A549 (cell line): ENCODE results near the gene PSMB8. TPM values are rescaled to one million over a fixed set of nuclear protein-coding genes. Genes with fewer than 3 reads are reported as not detected.

Experiments used
- ATAC-seq, 2 experiments: fragments of 200-7000 bp in 1 of 2; fragments of >200 bp in 1 of 2; cut with Nextera tagmentation in 1 of 2; cut with Tn5 transposase in 1 of 2; 3 replicates each; pipeline versions ENCODE4 v1.8.0 to v1.9.1; 2018 to 2020; ENCODE audit warnings: mild to moderate bottlenecking in 1 of 2, moderate library complexity in 1 of 2
- CTCF ChIA-PET: fragments of 300-600 bp; sonication (Branson Sonifier 250); formaldehyde crosslinking; extraction: SDS; loops from one replicate; lab custom pipeline; 2021; ENCODE audit warnings: antibody characterized with exemption, inconsistent platforms; lab: Yijun Ruan, JAX
- POLR2A ChIA-PET: fragments of 350-600 bp; formaldehyde crosslinking; extraction: SDS; loops from one replicate; lab custom pipeline; 2021; ENCODE audit warnings: antibody characterized with exemption, inconsistent platforms; lab: Yijun Ruan, JAX
- DNase-seq, 2 experiments: peaks; one replicate each; pipeline versions ENCODE4 v3.0.0 to v3.0.0-alpha.2; 2011 to 2016; ENCODE audit warnings: low read depth in 1 of 2, low spot score in 1 of 2
- FAIRE-seq: peaks from 2 replicates; lab custom pipeline; 2011; peaks lifted over from hg19 to GRCh38; lab: Jason Lieb, UNC
- H3K27ac ChIP-seq, 2 experiments: fragments of >200 bp; sonication (Bioruptor Twin); formaldehyde crosslinking; 3 replicates each; pipeline ENCODE4 v1.5.1; 2016 to 2017
- H3K4me1 ChIP-seq: fragments of >200 bp; sonication (Bioruptor Twin); formaldehyde crosslinking; 3 replicates; pipeline ENCODE4 v1.6.1; 2016
- H3K4me2 ChIP-seq: fragments of >200 bp; sonication (Bioruptor Twin); formaldehyde crosslinking; 3 replicates; pipeline ENCODE4 v1.6.1; 2016
- H3K4me3 ChIP-seq: fragments of >200 bp; sonication (Bioruptor Twin); formaldehyde crosslinking; 3 replicates; pipeline ENCODE4 v1.5.1; 2016
- H3K9me3 ChIP-seq: fragments of >200 bp; sonication (Bioruptor Twin); formaldehyde crosslinking; 3 replicates; pipeline ENCODE4 v1.6.1; 2016
- ATOH8 ChIP-seq: fragments of 250-450 bp; sonication (Bioruptor Pico); IDR thresholded peaks from 2 replicates; pipeline ENCODE4 v1.5.0; 2020; ENCODE audit warnings: low read depth, mild to moderate bottlenecking, moderate library complexity
- BCL3 ChIP-seq: fragments of >200 bp; sonication (Bioruptor Twin); formaldehyde crosslinking; IDR thresholded peaks from 3 replicates; pipeline ENCODE4 v1.6.1; 2016
- CHD2 ChIP-seq: fragments of 150-350 bp; IDR thresholded peaks from 2 replicates; pipeline ENCODE4 v1.6.1; 2014; ENCODE audit warnings: low read length; ENCODE audit not compliant: partially characterized antibody
- CHD4 ChIP-seq: fragments of 200-600 bp; sonication (generic); IDR thresholded peaks from 2 replicates; pipeline ENCODE4 v1.6.1; 2016; ENCODE audit warnings: antibody characterized with exemption, mild to moderate bottlenecking, borderline replicate concordance
- CTCF ChIP-seq: fragments of >200 bp; sonication (Bioruptor Twin); formaldehyde crosslinking; IDR thresholded peaks from 3 replicates; pipeline ENCODE4 v1.5.1; 2016
- EHMT2 ChIP-seq: fragments of 200-600 bp; sonication (generic); IDR thresholded peaks from 2 replicates; pipeline ENCODE4 v1.6.1; 2016; ENCODE audit warnings: antibody characterized with exemption, low read depth, mild to moderate bottlenecking, moderate library complexity
- ESRRA ChIP-seq: fragments of 150-350 bp; IDR thresholded peaks from 2 replicates; pipeline ENCODE4 v1.6.1; 2014; ENCODE audit warnings: mild to moderate bottlenecking, low read length, borderline replicate concordance
- FOSL2 ChIP-seq, 2 experiments: fragments of 450-650 bp in 1 of 2; fragments of >200 bp in 1 of 2; sonication (Bioruptor Twin) in 1 of 2; formaldehyde crosslinking; IDR thresholded peaks; 2 replicates each; pipeline versions ENCODE4 v1.5.0 to v1.6.1; 2016 to 2020; ENCODE audit warnings: mild to moderate bottlenecking in 1 of 2, moderate library complexity in 1 of 2
- HMGXB4 ChIP-seq: fragments of 250-450 bp; sonication (Bioruptor Pico); IDR thresholded peaks from 2 replicates; pipeline ENCODE4 v1.5.0; 2021; ENCODE audit warnings: mild to moderate bottlenecking, moderate library complexity, borderline replicate concordance
- MAX ChIP-seq: IDR thresholded peaks from 2 replicates; pipeline ENCODE4 v1.6.1; 2012
- MYC ChIP-seq: IDR thresholded peaks from 2 replicates; pipeline ENCODE4 v1.6.1; 2012; ENCODE audit warnings: mild to moderate bottlenecking, inconsistent platforms, low read length, improper control_type of control experiment, borderline replicate concordance
- NFE2L2 ChIP-seq: fragments of 150-350 bp; conservative IDR thresholded peaks from 2 replicates; pipeline ENCODE4 v1.6.1; 2014; ENCODE audit warnings: low read length
- PBX3 ChIP-seq: IDR thresholded peaks from 2 replicates; pipeline ENCODE4 v1.6.1; 2012
- POLR2A ChIP-seq: IDR thresholded peaks from 2 replicates; pipeline ENCODE4 v1.6.1; 2012; ENCODE audit warnings: mild to moderate bottlenecking, low read length
- REST ChIP-seq: fragments of 200-600 bp; sonication (generic); IDR thresholded peaks from 2 replicates; pipeline ENCODE4 v1.6.1; 2016; ENCODE audit warnings: antibody characterized with exemption, mild to moderate bottlenecking, moderate library complexity
- SMC3 ChIP-seq: fragments of >200 bp; sonication (Bioruptor Twin); formaldehyde crosslinking; IDR thresholded peaks from 3 replicates; pipeline ENCODE4 v1.6.1; 2018; ENCODE audit warnings: inconsistent platforms
- TP53 ChIP-seq: fragments of 250-450 bp; sonication (Bioruptor Pico); IDR thresholded peaks from 2 replicates; pipeline ENCODE4 v1.5.0; 2021; ENCODE audit warnings: mild to moderate bottlenecking, moderate library complexity
- ZC3H11A ChIP-seq: fragments of 450-650 bp; IDR thresholded peaks from 2 replicates; pipeline ENCODE4 v1.6.1; 2014; ENCODE audit warnings: antibody characterized with exemption, mild to moderate bottlenecking
- ZFP36 ChIP-seq: fragments of 450-650 bp; IDR thresholded peaks from 2 replicates; pipeline ENCODE4 v1.6.1; 2014; ENCODE audit warnings: borderline replicate concordance; ENCODE audit not compliant: partially characterized antibody
- ZNF302 ChIP-seq: fragments of 250-450 bp; sonication (Bioruptor Pico); IDR thresholded peaks from 2 replicates; pipeline ENCODE4 v1.9.0; 2021; ENCODE audit warnings: inconsistent platforms, mild to moderate bottlenecking, moderate library complexity
- WGBS: methylation state at CpG from one replicate; pipeline ENCODE4 v1.1.6; 2017; ENCODE audit errors: missing lambda C conversion rate; 5-methylcytosine and 5-hydroxymethylcytosine counted together
- polyA plus RNA-seq, 4 experiments: library from polyadenylated mRNA; depleted of rRNA in 3 of 4; stranded (reverse); fragments of >200 nt; fragmentation: RNase III in 1 of 4; extraction: RNeasy Plus Mini Kit Qiagen cat#74134 plus additional on column Dnase treatment in 1 of 4; gene quantifications; 2 replicates in 3 of 4; 3 replicates in 1 of 4; pipeline ENCODE4 v1.2.3, GENCODE V29; 2011 to 2017

The PSMB8 gene
- polyA plus RNA-seq, 2 of the 4 experiments (the other 2 are of a cell fraction), result 14.6 to 20.2 TPM

- TF ChIP-seq BCL3, result no peak
- no peak for TF ChIP-seq SMC3
- TF ChIP-seq ATOH8 (CRISPR knock-in tag), result no peak
- TF ChIP-seq EHMT2, result no peak
- TF ChIP-seq MAX, result no peak
- no peak for TF ChIP-seq REST
- TF ChIP-seq CTCF, result no peak
- TF ChIP-seq PBX3, result no peak
- TF ChIP-seq CHD4, result no peak
- TF ChIP-seq, all 56 proteins: peak for 0
Measured at GRCh38 chr6:32844839-32845383, 1.1 kb upstream of the PSMB8 start (continued).

- CTCF ChIA-PET, result interaction anchor here (1.8 to 10.9 kb wide), 3 partner anchors 14 to 141 kb away, joined by 7 to 253 read pairs (median 225); partner anchors contain the start of genes PSMB9 and TAP1
- TF ChIP-seq NFE2L2 (no peak), ZNF302 (no peak), POLR2A (no peak), TP53 (no peak), CHD2 (no peak), ESRRA (no peak), ZFP36 (no peak), HMGXB4 (no peak), ZC3H11A (no peak), FOSL2 (IDR thresholded peaks at IDR 0.05) (no peak), FOSL2 (CRISPR knock-in tag; IDR thresholded peaks at IDR 0.05) (no peak), MYC (no peak), BCL3 (no peak)
- TF ChIP-seq, all 56 proteins: peak for 0
- POLR2A ChIA-PET, result interaction anchor here (2.5 kb wide), 1 partner anchor 10 kb away, joined by 16 read pairs; the partner anchor contains the start of genes PSMB9 and TAP1
- FAIRE-seq, result no peak
- H3K27ac ChIP-seq, result peak overlapping the region; percentile 75 to 90
- ATAC-seq, result peak; percentile 2 to 3; a peak in 3 of 6 replicates
- peak overlapping the region; percentile 55 for H3K4me3 ChIP-seq
- H3K4me2 ChIP-seq, result peak overlapping the region; percentile 82
- no peak for DNase-seq
- WGBS, result 12% methylated on average over 23 of the region's 28 CpGs
- 0 out of 3 replicates have a peak, but pooled peaks cover 5% of the 10 kb centered on the region for H3K4me1 ChIP-seq
- H3K9me3 ChIP-seq, result no peaks in the 10 kb centered on the region
Measured at GRCh38 chr6:32843331-32843978, 392 bp downstream of the PSMB8 start.
